NCI-H82 (cell line): ENCODE data around the gene HOXA7.

ENCODE experiments used
- DNase-seq: peaks from one replicate; lab custom pipeline; 2025; lab: John Stamatoyannopoulos, UW

The HOXA7 gene

GRCh38 chr7:27159266-27160144, 3.0 kb upstream of the HOXA7 start:
- DNase-seq = no peak

GRCh38 chr7:27158436-27159265, 2.2 kb upstream of the HOXA7 start:
- no peak for DNase-seq

GRCh38 chr7:27157702-27158431, 1.4 kb upstream of the HOXA7 start:
- DNase-seq = no peak

- DNase-seq = no peak
Observed at GRCh38 chr7:27156916-27157701, 634 bp upstream of the HOXA7 start.

GRCh38 chr7:27155816-27156507, 513 bp downstream of the HOXA7 start:
- peak; percentile 65 for DNase-seq

GRCh38 chr7:27154901-27155815, 1.3 kb downstream of the HOXA7 start:
- no peak for DNase-seq

- DNase-seq = no peak
Observed at GRCh38 chr7:27154369-27154768, 2.1 kb downstream of the HOXA7 start.

GRCh38 chr7:27153526-27153925, 2.9 kb downstream of the HOXA7 start:
- DNase-seq = no peak

- DNase-seq = no peak
Observed at GRCh38 chr7:27152816-27153442, 3.5 kb downstream of the HOXA7 start.

GRCh38 chr7:27151931-27152815, 4.3 kb downstream of the HOXA7 start, which contains the start of gene HOXA3:
TSS of gene HOXA3 (minus strand) at chr7:27152583. CDS start at chr7:27110640, 41,943 bp downstream.
- peak; percentile 40 for DNase-seq

- DNase-seq = no peak
Observed at GRCh38 chr7:27151341-27151930, 5.0 kb downstream of the HOXA7 start.

GRCh38 chr7:27150568-27151340, 5.7 kb downstream of the HOXA7 start:
- peak; percentile 87 for DNase-seq

- DNase-seq = no peak
Observed at GRCh38 chr7:27149842-27150567, 6.5 kb downstream of the HOXA7 start.

GRCh38 chr7:27148756-27149641, 7.5 kb downstream of the HOXA7 start:
- peak; percentile 20 for DNase-seq

GRCh38 chr7:27148031-27148755, 8.3 kb downstream of the HOXA7 start:
- no peak for DNase-seq
